Hepatic stellate cell (primary cell): ENCODE measurements around the gene TMEM94.
"Not testable (repeated sequence)": the region's sequence is repeated elsewhere in the genome, so short reads cannot be mapped to it uniquely, and the experiment has no call there.

ENCODE experiments used
- DNase-seq: peaks from one replicate; pipeline ENCODE4 v3.0.0; 2011; ENCODE audit warnings: low spot score

Gene TMEM94

DNA sequence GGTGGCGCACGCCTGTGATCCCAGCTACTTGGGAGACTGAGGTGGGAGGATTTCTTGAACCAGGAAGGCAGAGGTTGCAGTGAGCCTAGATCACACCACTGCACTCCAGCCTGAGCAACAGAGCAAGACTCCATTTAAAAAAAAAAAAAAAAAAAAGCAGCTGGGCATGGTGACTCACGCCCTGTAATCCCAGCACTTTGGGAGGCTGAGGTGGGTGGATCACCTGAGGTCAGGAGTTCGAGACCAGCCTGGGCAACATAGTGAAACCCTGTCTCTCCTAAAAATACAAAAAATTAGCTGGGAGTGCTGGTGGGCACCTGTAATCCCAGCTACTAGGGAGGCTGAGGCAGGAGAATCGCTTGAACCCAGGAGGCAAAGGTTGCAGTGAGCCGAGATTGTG is 10.5 kb upstream of the TMEM94 start:
- DNase-seq, result not testable (repeated sequence)

DNA sequence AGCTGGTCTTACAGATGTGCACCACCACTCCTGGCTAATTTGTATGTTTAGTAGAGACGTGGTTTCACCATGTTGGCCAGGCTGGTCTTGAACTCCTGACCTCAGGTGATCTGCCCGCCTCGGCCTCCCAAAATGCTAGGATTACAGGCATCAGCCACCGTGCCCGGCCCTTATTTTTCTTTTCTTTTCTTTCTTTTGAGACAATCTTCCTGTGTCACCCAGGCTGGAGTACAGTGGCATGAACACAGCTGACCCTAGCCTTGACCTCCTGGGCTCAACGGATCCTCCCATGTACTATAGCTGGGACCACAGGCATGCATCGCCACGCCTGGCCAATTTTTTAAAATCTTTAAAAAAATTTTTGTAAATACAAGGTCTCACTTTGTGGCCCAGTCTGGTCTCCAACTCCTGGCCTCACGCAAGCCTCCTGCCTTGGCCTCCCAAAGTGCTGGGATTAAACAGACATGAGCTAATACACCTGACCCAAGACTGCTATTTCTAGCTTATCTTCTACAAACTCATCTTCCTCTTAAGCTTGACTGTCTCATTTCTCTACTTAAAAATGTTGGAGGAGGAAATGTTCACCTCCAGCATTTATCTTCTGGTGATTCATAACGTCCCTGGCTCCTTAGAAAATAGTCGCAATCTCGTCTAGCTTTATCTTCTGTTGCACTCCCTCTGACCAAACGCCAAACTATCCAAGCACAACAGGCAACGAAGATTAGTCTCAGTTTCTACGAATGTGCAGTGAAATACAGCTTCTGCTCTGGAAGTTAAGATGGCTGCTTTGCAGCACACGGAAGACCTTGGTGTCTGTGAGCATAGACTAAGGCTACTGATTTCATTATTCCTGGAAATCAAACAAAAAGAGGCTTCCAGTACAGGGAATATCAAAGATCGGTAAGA is 8.2 kb upstream of the TMEM94 start:
- no peak for DNase-seq

DNA sequence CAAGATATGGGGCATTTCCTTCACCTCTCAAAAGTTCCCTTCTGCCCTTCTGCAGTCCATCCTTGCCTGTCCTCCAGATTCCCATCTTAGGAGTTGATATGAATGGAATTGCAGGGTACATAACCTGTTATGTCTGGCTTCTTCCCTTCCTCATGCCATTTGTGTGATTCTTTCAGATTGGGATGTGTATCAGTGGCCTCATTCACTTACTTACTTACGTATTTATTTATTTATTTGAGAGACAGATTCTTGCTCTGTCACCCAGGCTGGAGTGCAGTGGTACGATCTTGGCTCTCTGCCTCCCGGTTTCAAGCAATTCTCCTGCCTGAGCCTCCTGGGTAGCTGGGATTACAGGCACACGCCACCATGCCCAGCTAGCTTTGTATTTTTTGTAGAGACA is 6.2 kb upstream of the TMEM94 start:
- DNase-seq, result no peak

DNA sequence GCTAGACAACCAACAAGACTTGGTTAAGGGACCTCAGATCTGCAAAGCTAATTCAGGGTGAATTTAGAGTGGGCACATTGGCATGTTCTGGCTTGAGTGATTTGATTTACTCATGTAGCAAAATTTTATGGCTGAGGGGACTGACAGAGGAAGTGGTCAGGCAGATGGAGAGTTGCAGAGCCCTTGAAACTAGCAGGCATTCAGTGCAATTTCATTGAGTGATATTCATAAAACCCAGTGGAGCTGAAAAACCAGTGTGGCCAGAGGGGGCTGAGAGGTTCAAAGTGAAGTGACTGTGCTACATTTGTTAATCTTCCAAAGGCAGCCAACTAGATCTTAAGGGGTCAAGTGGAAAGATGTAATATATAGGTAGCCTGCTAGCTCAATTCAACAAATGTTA is 2.2 kb upstream of the TMEM94 start:
- DNase-seq, result no peak

DNA sequence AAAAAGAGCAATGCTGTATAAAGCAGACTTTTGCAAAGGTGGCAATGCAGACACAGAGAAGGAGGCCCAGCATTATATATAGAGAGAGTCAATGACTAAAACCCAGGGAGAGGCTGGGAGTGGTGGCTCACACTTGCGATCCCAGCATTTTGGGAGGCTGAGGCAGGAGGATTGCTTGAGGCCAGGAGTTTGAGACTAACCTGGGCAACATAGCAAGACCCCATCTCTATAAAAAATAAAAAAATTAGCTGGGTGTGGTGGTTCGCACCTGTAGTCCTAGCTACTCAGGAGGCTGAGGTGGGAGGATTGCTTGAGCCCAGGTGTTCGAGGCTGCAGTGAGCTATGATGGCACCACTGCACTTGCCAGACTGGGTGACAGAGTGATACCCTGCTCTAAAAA is 1.8 kb upstream of the TMEM94 start:
- DNase-seq, result not testable (repeated sequence)

DNA sequence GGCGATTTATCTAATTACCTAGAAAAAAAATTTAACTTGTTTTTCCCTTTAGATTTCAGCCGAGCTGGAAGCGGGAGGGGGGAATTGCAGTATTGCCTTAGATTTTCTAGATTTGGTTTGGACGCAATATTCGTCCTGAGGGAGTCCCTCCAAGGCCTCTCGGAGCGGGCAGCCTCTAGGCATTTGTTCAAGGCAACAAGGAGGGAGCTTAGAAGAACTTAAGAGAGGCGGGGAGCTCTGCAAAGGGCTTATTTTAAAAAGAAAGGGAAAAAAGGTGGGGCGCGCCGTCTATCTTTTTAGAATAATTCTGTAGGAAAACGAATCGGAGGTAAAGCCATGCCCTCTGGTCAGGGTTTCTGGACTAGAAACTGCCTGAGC is 407 bp upstream of the TMEM94 start:
- DNase-seq, result no peak

DNA sequence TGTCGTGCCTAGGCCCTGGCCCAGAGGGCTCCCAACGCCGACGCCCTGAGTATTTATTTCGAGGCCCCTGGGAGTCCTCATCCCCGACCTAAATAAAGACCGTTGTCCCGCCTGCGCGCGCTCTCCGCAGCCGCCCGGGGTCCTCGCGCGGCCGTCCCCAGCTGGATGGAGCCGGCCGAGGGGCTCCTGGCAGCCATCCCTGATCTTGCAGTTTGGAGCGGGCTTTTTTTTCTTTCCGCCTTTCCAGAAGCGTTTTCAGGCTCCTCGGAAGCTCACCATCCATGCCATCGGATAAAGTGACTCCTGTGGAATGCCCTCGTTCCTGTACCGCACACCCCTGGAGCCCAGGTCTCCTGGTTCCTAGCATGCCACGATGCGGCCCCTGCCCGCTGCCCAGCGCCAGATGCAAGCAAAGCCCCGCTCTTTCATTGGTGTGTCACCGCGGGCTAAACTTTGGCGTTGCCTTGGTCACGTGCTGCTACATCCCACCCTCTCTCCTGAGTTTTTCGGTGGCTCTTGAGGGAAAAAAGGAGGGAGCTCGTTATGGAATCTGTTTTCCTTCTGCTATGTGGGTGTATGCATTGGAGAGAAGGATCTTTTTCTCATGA is 716 bp downstream of the TMEM94 start:
- peak; percentile 49 for DNase-seq

DNA sequence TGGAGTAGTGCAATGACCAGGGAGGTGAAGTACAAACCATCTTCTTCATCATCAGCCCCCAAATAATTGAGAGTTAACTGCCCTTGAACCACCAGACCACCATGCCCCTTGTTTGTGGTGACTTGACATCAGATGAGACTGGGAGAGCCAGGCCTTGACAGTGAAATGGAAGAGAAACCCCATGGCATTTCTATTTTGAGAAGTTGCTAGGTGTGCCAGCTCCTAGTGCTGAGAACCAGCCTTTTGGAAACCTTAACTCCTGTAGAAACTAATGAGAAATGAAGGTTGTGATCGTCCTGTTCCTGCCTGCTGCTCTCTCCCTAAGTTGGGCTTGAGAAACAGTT is 2.8 kb downstream of the TMEM94 start:
- DNase-seq, result no peak

DNA sequence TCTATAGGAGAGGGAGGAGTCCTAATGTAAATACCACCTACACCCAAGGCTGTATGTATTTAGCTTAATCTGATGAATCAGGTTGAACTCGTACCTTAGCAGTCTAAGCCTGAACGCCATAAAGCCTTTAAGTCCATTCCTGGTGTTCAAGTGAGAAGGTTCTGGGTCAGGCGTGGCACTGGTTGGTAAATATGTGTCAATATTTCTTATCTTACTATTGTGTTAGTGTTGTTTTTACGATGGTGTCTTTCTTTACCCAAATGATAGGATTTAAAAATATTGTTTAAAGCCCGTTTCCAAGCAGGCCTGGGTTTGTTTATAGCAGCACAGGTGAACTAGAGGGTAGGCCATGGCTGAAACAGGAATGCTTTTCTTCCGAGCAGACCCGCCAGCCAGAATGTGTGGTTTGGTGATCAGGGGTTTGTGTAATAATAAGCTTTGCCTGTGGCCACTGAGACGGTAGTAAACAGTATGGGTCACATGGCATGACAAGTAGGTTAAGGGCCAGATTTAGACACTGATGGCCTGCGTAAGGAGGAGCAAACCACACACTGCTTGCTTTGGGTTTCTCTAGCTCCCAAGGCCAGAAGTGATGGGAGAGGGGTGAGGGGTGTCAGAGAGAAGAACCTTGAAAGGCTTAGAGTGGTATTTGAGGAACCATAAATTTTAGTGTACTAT is 3.3 kb downstream of the TMEM94 start:
- no peak for DNase-seq

DNA sequence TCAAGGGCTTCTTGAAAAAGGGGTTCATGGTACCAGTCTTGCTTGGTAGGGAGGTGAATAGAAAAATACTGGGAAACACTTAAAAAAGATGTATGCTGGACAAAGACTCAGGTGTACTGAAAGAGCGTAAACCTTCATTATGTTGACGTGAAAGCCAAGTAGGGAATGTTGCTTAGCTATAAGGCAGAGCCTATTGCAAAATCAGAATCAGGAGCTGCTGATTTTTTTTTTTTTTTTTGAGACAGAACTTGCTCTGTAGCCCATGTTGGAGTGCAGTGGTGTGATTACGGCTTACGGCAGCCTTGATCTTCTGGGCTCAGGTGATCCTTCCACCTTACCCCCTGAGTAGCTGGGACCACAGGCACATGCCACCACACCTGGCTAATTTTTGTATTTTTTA is 3.9 kb downstream of the TMEM94 start:
- no peak for DNase-seq

DNA sequence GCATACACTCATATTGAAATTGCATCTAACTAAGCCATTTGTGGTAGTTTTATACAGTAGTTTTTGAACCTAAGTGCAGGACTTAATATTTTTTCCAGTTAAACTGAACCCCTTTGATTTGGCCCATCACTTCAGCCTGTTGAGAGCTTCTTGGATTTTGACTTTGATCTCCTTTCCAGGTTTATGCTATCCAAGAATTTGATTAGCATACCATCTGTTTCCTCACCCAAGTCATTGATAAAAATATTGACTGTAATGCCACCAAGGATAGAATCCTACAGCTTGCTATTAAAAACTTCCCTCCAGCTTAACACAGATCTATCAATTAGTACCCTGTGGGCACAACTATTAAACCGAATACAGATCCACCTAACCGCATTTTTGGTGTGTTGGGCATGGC is 7.2 kb downstream of the TMEM94 start:
- DNase-seq, result no peak

DNA sequence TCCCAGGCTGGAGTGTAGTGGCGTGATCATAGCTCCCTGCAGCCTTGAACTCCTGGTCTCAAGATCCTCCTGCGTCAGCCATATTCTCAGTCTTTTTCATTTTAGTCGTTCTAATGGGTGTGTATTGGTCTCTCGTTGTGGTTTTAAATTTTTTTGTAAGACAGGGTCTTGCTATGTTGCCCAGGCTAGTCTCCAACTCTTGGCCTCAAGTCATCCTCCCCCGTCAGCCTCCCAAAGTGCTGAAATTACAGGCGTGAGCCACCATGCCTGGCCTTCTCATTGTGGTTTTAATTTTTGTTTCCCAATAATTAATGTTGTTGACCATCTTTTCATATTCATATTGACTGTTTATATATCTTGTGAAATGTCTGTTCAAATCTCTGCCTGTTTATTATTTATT is 8.6 kb downstream of the TMEM94 start:
- DNase-seq, result no peak

DNA sequence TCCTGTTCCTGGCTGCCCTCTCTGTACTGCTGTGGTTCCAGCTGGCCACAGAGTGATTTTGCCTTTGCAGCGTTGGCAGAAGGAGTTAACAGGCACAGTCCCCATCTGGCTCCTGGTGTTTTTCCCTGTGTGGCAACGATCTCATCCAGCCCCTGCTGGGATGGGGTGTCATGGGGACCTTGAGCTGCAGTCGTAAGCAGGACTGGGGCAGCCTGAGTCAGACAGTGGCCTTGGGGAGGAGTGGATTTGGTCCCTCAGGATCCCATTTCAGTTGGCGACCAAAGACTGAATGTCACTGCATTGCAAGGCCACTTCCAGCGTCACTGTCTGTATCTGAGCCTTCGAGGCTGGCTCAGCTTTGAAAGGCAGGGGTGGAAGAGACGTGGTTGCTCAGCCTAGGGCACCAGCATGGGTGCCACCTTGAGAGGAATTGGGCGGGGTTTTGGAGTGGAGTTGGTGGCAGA is 11.9 kb downstream of the TMEM94 start:
- no peak for DNase-seq

DNA sequence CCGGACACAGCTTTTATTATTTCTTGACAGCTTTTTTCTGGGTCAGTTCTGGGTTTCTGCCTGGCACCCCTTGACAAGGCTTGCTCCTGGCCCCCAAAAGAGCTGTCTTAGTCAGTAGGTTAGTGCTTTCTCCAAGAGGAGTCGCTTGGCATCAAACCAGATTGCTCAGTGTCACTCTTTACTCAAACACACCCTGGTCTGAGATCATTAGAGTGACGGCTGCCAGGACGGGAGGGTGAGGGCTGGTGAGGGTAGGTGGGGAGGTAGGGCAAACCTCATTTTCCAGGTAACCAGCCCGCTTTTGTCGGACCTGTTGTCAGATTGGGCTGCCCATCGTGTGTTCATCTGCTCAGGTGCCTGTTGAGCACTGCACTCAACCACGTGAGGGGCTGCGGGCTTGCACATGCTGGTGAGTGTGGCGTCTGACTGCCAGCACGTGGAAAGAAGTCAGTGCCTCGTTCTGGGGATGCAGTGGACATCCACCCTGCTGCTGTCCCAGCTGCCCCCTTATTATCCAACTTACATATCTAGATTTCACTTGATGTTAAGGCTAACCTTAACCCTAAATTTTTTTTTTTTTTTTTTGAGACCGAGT is 12.4 kb downstream of the TMEM94 start:
- no peak for DNase-seq

DNA sequence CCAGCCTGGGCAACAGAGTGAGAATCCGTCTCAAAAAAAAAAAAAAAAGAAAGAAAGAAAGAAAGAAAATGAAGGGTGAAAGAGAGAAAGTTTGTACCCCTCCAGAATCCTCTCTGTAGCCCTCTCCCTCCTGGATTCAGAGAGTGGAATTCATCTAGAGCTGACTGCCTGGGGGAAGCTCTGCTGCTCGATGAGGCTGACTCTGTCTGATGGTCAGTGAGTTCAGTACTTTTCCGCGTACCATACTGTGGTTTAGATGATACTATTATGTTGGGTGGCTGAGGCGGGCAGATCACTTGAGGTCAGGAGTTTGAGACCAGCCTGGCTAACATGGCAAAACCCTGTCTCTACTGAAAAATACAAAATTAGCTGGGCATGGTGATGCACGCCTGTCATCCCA is 14.8 kb downstream of the TMEM94 start:
- DNase-seq, result no peak

DNA sequence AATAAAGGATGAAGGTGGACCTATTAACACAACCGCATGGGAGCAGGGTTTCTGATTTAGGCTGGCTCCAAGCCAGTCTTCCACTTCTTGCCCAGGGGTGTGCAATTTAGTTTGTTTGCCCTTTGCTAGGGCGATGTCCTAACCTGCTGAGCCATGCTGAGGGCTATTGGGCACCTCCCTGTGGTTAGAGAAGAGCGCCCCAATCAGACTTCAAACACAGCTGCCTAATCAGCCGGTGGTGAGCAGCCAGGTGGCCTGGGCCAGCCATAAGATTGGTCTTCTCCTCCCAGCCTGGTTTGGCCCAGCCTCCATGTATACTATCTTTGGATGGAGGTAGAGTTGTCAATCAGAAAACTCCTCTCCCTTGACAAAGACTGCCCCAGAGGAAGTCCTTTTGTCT is 15.7 kb downstream of the TMEM94 start:
- no peak for DNase-seq

DNA sequence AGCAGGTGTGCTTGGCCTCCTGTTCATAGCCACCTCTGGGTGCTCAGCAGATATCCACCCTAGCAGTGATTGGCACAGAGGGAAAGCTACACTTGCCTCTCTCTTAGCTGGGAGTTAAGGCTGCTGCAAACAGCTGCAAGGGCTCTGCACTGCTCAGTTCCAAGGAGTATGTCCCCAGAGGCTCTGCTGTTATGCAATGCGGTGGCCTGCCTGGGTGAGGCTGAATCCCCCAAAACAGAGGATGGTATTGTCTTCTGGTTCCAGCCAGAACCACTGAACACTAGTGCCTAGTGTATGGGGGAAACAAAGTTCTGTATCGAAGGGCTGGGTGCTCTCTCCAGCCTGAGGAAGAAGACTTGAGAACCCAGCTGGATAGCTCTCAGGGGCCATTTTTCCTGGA is 16.8 kb downstream of the TMEM94 start:
- no peak for DNase-seq

DNA sequence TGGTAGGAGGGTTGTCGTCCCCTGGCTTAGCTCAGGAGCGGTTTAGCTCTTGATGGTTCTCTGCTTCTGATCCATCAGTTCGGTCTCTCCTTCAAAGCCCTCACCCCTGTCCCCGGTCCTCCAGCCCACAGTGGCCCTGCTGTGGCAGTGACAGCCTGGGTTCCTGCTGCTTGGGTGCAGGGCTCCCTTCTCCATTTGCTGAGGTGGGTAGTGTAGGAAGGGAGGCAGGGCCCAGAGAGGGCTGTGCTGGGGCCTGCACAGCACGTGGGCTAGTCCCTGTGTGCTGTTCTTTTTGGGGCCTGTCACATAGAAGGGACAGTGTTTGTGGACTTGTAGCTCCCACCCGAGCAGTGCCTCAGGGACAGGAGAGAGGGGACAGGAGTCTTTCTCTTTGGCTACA is 18.3 kb downstream of the TMEM94 start:
- no peak for DNase-seq

DNA sequence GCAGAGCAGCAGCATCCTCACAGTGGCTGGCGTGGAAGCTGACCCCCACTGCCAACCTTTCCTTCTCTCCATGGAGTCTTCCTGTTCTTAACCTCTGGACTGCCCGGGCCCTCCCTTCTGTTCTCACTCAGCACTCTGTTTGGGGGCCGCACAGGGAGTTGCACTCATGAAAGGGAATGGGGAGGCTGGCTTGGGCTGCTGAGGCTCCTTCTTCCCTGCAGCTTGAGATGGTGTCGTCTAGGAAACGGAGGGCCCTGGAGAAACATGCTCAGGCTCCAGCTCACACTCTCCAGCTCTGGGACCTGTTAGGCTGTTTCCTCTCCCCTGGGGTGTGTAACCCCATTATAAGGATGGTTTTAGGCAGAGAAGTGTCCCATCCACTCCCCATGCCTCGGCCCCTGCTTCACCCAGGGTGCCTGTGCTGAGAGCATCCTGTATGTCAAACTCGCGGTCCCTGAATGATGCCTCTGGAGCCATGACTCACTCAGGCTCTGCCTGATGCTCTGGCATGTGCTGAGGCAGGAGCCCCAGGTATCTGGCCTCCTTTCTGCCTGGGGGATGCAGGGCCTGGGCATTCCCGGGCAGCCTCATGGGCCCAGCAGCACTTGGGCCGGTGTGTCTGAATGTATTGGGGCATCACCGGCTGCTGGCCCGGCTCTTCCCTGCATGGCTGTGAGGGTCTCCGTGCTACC is 18.9 kb downstream of the TMEM94 start:
- no peak for DNase-seq

DNA sequence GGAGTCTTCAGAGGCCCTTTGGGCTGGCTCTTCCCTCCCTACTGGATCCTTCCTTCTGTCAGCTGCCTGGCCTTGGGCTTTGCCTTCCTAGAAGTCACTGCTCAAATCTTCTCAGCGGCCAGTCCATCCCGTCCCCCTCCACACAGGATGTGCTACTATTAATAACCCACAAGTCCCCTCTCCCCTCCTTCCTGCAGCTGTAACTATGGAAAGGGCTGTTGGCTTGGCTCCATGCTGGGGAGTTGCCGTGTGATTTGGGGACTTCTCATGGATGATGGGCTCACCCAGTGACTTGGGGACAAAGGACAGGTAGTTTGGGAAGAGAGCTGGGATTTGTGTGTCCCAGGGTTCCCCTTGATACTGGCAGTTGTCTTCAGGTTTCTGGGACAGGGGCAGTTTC is 19.4 kb downstream of the TMEM94 start:
- peak; percentile 75 for DNase-seq

DNA sequence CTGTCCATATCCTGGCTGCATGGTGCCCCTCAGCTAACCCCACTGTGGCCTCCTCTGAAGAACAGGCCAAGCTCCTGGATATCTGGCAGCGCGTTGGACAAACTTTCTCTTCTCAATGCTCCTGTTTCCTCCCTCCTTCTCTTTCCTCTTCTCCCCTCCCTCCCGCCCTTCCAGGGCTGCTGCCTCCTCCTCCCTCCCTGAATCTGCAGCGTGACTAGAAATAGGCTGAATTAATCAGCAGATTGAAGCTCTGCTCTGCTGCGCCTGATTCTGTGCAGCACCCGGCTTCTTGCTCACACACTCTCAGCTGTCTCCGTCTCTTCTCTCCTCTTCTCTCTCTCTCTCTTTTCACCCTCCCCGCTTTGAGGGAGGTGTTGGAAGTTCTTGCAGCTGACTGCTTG is 19.8 kb downstream of the TMEM94 start:
- peak; percentile 77 for DNase-seq

DNA sequence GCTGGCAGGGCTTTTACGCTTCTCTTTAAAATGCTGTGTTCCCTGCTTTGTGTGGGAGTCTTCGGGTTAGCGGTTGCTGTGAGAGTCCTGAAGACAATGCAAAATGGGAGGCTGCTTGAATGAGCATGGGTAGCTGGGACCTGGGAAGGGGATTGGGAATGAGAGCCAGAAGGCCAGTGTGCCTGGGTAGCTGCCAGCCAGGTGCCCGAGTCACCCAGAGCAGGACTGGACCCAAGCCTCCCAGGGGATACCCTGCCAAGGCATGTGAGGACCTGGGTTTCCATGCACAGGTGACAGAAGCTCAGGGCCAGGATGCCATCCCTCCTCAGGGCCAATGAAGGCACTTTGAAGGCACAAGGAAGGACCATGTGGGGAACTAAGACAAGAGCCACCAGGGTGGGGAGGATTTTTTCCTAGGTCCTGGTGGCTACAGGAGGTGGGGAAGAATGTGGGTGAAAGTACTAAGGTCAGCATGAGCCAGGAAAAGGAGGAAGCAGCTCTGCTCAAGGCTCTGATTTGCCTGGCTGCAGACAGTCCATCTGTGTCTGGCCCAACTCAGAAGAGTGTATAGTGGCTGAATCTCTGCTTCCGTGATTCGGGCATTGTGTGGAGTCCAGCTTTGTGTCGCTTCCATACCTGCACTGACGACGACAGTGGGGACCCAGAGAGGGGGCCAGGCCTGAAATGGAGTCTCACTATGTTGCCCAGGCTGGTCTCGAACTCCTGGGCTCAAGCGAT is 20.5 kb downstream of the TMEM94 start:
- no peak for DNase-seq
